ENCODE measurements around the gene CERS6.

Gene CERS6

GRCh38 chr2:168525716-168526446, 69.8 kb downstream of the CERS6 start:
- no peak for DNase-seq (ENCODE audit: low read depth)
- TF ChIP-seq MAX (IDR thresholded peaks at IDR 0.05; ENCODE audit: low read depth, low read length) (no peak), POLR2A (IDR thresholded peaks at IDR 0.05; ENCODE audit: extremely low read depth, insufficient read length) (no peak), MYC (IDR thresholded peaks at IDR 0.05; ENCODE audit: low read depth, low read length) (no peak), CTCF (IDR thresholded peaks at IDR 0.05; ENCODE audit: low read depth, low read length) (no peak)
- no peak overlapping the region for H3K4me3 ChIP-seq (ENCODE audit: low read depth, low read length)

- DNase-seq (ENCODE audit: low read depth) = no peak
- TF ChIP-seq CTCF (IDR thresholded peaks at IDR 0.05; ENCODE audit: low read depth, low read length) (no peak), MAX (IDR thresholded peaks at IDR 0.05; ENCODE audit: low read depth, low read length) (no peak), MYC (IDR thresholded peaks at IDR 0.05; ENCODE audit: low read depth, low read length) (no peak), POLR2A (IDR thresholded peaks at IDR 0.05; ENCODE audit: extremely low read depth, insufficient read length) (no peak)
- no peak overlapping the region for H3K4me3 ChIP-seq (ENCODE audit: low read depth, low read length)
Observed at GRCh38 chr2:168526641-168527040, 70.6 kb downstream of the CERS6 start.

- no peak for DNase-seq (ENCODE audit: low read depth)
- TF ChIP-seq MAX (IDR thresholded peaks at IDR 0.05; ENCODE audit: low read depth, low read length) (no peak), MYC (IDR thresholded peaks at IDR 0.05; ENCODE audit: low read depth, low read length) (no peak), CTCF (IDR thresholded peaks at IDR 0.05; ENCODE audit: low read depth, low read length) (no peak), POLR2A (IDR thresholded peaks at IDR 0.05; ENCODE audit: extremely low read depth, insufficient read length) (no peak)
- no peak overlapping the region for H3K4me3 ChIP-seq (ENCODE audit: low read depth, low read length)
Observed at GRCh38 chr2:168528016-168528415, 71.9 kb downstream of the CERS6 start.

- DNase-seq (ENCODE audit: low read depth) = no peak
- no peak overlapping the region for H3K4me3 ChIP-seq (ENCODE audit: low read depth, low read length)
- no peak for TF ChIP-seq MYC (IDR thresholded peaks at IDR 0.05; ENCODE audit: low read depth, low read length)
Observed at GRCh38 chr2:168528469-168528868, 72.4 kb downstream of the CERS6 start.

GRCh38 chr2:168529054-168529833, 73.2 kb downstream of the CERS6 start:
- H3K4me3 ChIP-seq (ENCODE audit: low read depth, low read length) = no peak overlapping the region
- TF ChIP-seq MAX (IDR thresholded peaks at IDR 0.05; ENCODE audit: low read depth, low read length) (peak; percentile 70), MYC (IDR thresholded peaks at IDR 0.05; ENCODE audit: low read depth, low read length) (peak; percentile 30; the same call in 1 of the 2 replicates), CTCF (IDR thresholded peaks at IDR 0.05; ENCODE audit: low read depth, low read length) (no peak), POLR2A (IDR thresholded peaks at IDR 0.05; ENCODE audit: extremely low read depth, insufficient read length) (no peak)
- peak; percentile 58 for DNase-seq (ENCODE audit: low read depth)

GRCh38 chr2:168529900-168530561, 74.0 kb downstream of the CERS6 start:
- peak; percentile 28 for DNase-seq (ENCODE audit: low read depth)
- no peak overlapping the region for H3K4me3 ChIP-seq (ENCODE audit: low read depth, low read length)
- TF ChIP-seq POLR2A (IDR thresholded peaks at IDR 0.05; ENCODE audit: extremely low read depth, insufficient read length) = no peak
